Measurements from ENCODE around the gene C3. TPM values are rescaled to one million over a fixed set of nuclear protein-coding genes. Genes with fewer than 3 reads are reported as not detected.

Gene C3
- total and polyA plus RNA-seq, 2 of the 13 experiments (the other 11 are each of a cell fraction or from before 2014, with no cell fraction given), result 1,455 to 6,272 TPM

- TF ChIP-seq ZNF547 (CRISPR knock-in tag; IDR thresholded peaks at IDR 0.05), result no peak
- peak; percentile 12; the same call in 1 of the 2 replicates for TF ChIP-seq ZNF607 (CRISPR knock-in tag; IDR thresholded peaks at IDR 0.05; ENCODE audit: borderline replicate concordance)
- peak; percentile 74 for TF ChIP-seq AGO1 (IDR thresholded peaks at IDR 0.05; ENCODE audit: low read depth, low read length, poor library complexity, severe bottlenecking)
- TF ChIP-seq RBAK (CRISPR knock-in tag; IDR thresholded peaks at IDR 0.05), result no peak
- peak; percentile 11; the same call in 1 of the 2 replicates for TF ChIP-seq ZNF350 (CRISPR knock-in tag; IDR thresholded peaks at IDR 0.05; ENCODE audit: borderline replicate concordance, low read depth)
- no peak; the same call in 1 of the 2 replicates for TF ChIP-seq CREM (IDR thresholded peaks at IDR 0.05)
- peak; percentile 74; the same call in 1 of the 2 replicates for TF ChIP-seq CREM (CRISPR knock-in tag; IDR thresholded peaks at IDR 0.05)
- no peak for TF ChIP-seq ZNF362 (CRISPR knock-in tag; IDR thresholded peaks at IDR 0.05; ENCODE audit: borderline replicate concordance)
- TF ChIP-seq, protein P1, sequence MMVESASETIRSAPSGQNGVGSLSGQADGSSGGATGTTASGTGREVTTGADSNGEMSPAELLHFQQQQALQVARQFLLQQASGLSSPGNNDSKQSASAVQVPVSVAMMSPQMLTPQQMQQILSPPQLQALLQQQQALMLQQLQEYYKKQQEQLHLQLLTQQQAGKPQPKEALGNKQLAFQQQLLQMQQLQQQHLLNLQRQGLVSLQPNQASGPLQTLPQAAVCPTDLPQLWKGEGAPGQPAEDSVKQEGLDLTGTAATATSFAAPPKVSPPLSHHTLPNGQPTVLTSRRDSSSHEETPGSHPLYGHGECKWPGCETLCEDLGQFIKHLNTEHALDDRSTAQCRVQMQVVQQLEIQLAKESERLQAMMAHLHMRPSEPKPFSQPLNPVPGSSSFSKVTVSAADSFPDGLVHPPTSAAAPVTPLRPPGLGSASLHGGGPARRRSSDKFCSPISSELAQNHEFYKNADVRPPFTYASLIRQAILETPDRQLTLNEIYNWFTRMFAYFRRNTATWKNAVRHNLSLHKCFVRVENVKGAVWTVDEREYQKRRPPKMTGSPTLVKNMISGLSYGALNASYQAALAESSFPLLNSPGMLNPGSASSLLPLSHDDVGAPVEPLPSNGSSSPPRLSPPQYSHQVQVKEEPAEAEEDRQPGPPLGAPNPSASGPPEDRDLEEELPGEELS (CRISPR knock-in tag; IDR thresholded peaks at IDR 0.05), result no peak
- TF ChIP-seq ZNF546 (CRISPR knock-in tag; conservative IDR thresholded peaks at IDR 0.05), result peak; percentile 38; the same call in 1 of the 2 replicates
- TF ChIP-seq, protein P2, sequence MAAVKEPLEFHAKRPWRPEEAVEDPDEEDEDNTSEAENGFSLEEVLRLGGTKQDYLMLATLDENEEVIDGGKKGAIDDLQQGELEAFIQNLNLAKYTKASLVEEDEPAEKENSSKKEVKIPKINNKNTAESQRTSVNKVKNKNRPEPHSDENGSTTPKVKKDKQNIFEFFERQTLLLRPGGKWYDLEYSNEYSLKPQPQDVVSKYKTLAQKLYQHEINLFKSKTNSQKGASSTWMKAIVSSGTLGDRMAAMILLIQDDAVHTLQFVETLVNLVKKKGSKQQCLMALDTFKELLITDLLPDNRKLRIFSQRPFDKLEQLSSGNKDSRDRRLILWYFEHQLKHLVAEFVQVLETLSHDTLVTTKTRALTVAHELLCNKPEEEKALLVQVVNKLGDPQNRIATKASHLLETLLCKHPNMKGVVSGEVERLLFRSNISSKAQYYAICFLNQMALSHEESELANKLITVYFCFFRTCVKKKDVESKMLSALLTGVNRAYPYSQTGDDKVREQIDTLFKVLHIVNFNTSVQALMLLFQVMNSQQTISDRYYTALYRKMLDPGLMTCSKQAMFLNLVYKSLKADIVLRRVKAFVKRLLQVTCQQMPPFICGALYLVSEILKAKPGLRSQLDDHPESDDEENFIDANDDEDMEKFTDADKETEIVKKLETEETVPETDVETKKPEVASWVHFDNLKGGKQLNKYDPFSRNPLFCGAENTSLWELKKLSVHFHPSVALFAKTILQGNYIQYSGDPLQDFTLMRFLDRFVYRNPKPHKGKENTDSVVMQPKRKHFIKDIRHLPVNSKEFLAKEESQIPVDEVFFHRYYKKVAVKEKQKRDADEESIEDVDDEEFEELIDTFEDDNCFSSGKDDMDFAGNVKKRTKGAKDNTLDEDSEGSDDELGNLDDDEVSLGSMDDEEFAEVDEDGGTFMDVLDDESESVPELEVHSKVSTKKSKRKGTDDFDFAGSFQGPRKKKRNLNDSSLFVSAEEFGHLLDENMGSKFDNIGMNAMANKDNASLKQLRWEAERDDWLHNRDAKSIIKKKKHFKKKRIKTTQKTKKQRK (IDR thresholded peaks at IDR 0.05; ENCODE audit: low read length), result peak; percentile 93
- TF ChIP-seq ZNF713 (CRISPR knock-in tag; IDR thresholded peaks at IDR 0.05), result peak; percentile 70; the same call in 1 of the 2 replicates
- peak; percentile 70 for TF ChIP-seq SRSF1 (optimal IDR thresholded peaks at IDR 0.05; ENCODE audit: low read depth, low read length)
- TF ChIP-seq RBFOX2 (IDR thresholded peaks at IDR 0.05; ENCODE audit: low read depth, low read length), result peak; percentile 89
- TF ChIP-seq ZBTB7B (CRISPR knock-in tag; IDR thresholded peaks at IDR 0.05), result no peak
- TF ChIP-seq E2F2 (CRISPR knock-in tag; IDR thresholded peaks at IDR 0.05; ENCODE audit: borderline replicate concordance), result no peak
- TF ChIP-seq SIN3A (IDR thresholded peaks at IDR 0.05; ENCODE audit: borderline replicate concordance, low read depth, low read length), result no peak
- TF ChIP-seq TOPORS (CRISPR knock-in tag; IDR thresholded peaks at IDR 0.05), result no peak
- peak; percentile 72; the same call in 1 of the 2 replicates for TF ChIP-seq ZBTB7A (CRISPR knock-in tag; IDR thresholded peaks at IDR 0.05)
- TF ChIP-seq ERF (CRISPR knock-in tag; IDR thresholded peaks at IDR 0.05), result no peak
Observed at GRCh38 chr19:6737284-6737872, 16.9 kb upstream of the C3 start, which contains the start of gene GPR108 (continued).
